GM10847 (cell line): ENCODE measurements around the gene CMTM7.
A peak's percentile ranks its signal among the peaks of the same experiment; 100 is the strongest.

Experiments
- POLR2A ChIP-seq: IDR thresholded peaks from 2 replicates; pipeline ENCODE4 v1.6.1; 2011; ENCODE audit not compliant: insufficient read length; ENCODE audit errors: extremely low read depth

CMTM7 gene

GRCh38 chr3:32488474-32489008 is 96.9 kb downstream of the CMTM7 start:
- no peak for TF ChIP-seq POLR2A

- TF ChIP-seq POLR2A, result no peak
Measured at GRCh38 chr3:32492684-32493436, 101.2 kb downstream of the CMTM7 start.

- no peak for TF ChIP-seq POLR2A
Measured at GRCh38 chr3:32493437-32494414, 102.1 kb downstream of the CMTM7 start.

- no peak for TF ChIP-seq POLR2A
Measured at GRCh38 chr3:32495085-32495484, 103.4 kb downstream of the CMTM7 start.

GRCh38 chr3:32495609-32496008 is 104.0 kb downstream of the CMTM7 start:
- no peak for TF ChIP-seq POLR2A

GRCh38 chr3:32498252-32498651 is 106.6 kb downstream of the CMTM7 start:
- no peak for TF ChIP-seq POLR2A

- no peak for TF ChIP-seq POLR2A
Measured at GRCh38 chr3:32498992-32499391, 107.3 kb downstream of the CMTM7 start.

- TF ChIP-seq POLR2A, result no peak
Measured at GRCh38 chr3:32499585-32499984, 107.9 kb downstream of the CMTM7 start.

GRCh38 chr3:32500231-32500630 is 108.6 kb downstream of the CMTM7 start:
- TF ChIP-seq POLR2A, result no peak

GRCh38 chr3:32500880-32501782 is 109.5 kb downstream of the CMTM7 start:
- no peak for TF ChIP-seq POLR2A

- TF ChIP-seq POLR2A, result no peak
Measured at GRCh38 chr3:32501783-32502117, 110.1 kb downstream of the CMTM7 start.

GRCh38 chr3:32502118-32502945 is 110.7 kb downstream of the CMTM7 start, which contains the start of gene CMTM6:
CMTM6 (minus strand) TSS chr3:32502852; CDS start chr3:32502745, 107 bp downstream.
- peak; percentile 59 for TF ChIP-seq POLR2A

- TF ChIP-seq POLR2A, result no peak
Measured at GRCh38 chr3:32502946-32503286, 111.3 kb downstream of the CMTM7 start.
